Measurements from ENCODE around the gene TSPAN5. TPM values are rescaled to one million over a fixed set of nuclear protein-coding genes. Genes with fewer than 3 reads are reported as not detected.

The TSPAN5 gene
- polyA plus RNA-seq, 12 donors = 12.2 to 27.4 (median 17.4) TPM; not detected in 1

GRCh38 chr4:98620087-98620784, 38.2 kb downstream of the TSPAN5 start:
- DNase-seq = no peak

- DNase-seq = no peak
Observed at GRCh38 chr4:98619180-98619579, 39.2 kb downstream of the TSPAN5 start.

- DNase-seq = no peak
Observed at GRCh38 chr4:98618680-98619079, 39.7 kb downstream of the TSPAN5 start.

GRCh38 chr4:98617358-98618047, 40.9 kb downstream of the TSPAN5 start:
- DNase-seq = no peak

- no peak for DNase-seq
Observed at GRCh38 chr4:98615991-98616390, 42.4 kb downstream of the TSPAN5 start.

- no peak for DNase-seq
Observed at GRCh38 chr4:98614662-98615061, 43.7 kb downstream of the TSPAN5 start.

- DNase-seq = no peak
Observed at GRCh38 chr4:98614094-98614493, 44.3 kb downstream of the TSPAN5 start.

- DNase-seq = no peak
Observed at GRCh38 chr4:98613453-98614075, 44.8 kb downstream of the TSPAN5 start.

- DNase-seq = no peak
Observed at GRCh38 chr4:98612318-98613250, 45.8 kb downstream of the TSPAN5 start.

- no peak for DNase-seq
Observed at GRCh38 chr4:98611677-98612317, 46.6 kb downstream of the TSPAN5 start.

GRCh38 chr4:98610926-98611676, 47.3 kb downstream of the TSPAN5 start:
- no peak for DNase-seq

- no peak for DNase-seq
Observed at GRCh38 chr4:98610431-98610830, 48.0 kb downstream of the TSPAN5 start.

- DNase-seq = no peak
Observed at GRCh38 chr4:98609934-98610333, 48.5 kb downstream of the TSPAN5 start.

- DNase-seq = no peak
Observed at GRCh38 chr4:98608356-98608755, 50.1 kb downstream of the TSPAN5 start.

GRCh38 chr4:98606894-98607293, 51.5 kb downstream of the TSPAN5 start:
- DNase-seq = no peak

GRCh38 chr4:98605216-98605615, 53.2 kb downstream of the TSPAN5 start:
- no peak for DNase-seq

GRCh38 chr4:98604723-98605122, 53.7 kb downstream of the TSPAN5 start:
- DNase-seq = no peak

GRCh38 chr4:98603683-98604521, 54.5 kb downstream of the TSPAN5 start:
- DNase-seq = no peak

- no peak for DNase-seq
Observed at GRCh38 chr4:98602270-98602669, 56.1 kb downstream of the TSPAN5 start.

- DNase-seq = no peak
Observed at GRCh38 chr4:98601708-98602107, 56.7 kb downstream of the TSPAN5 start.

Data from muscle of arm (tissue), 12 donors.